SK-N-DZ (cell line): ENCODE data around the gene TRAPPC2. TPM values are rescaled to one million over a fixed set of nuclear protein-coding genes. Genes with fewer than 3 reads are reported as not detected.
A peak's percentile ranks its signal among the peaks of the same experiment; 100 is the strongest.

ENCODE experiments used
- DNase-seq: peaks from one replicate; pipeline ENCODE4 v3.0.0-alpha.2; 2015; ENCODE audit warnings: low spot score
- polyA plus RNA-seq, 2 experiments: library from polyadenylated mRNA; depleted of rRNA; stranded (reverse); fragments of >200 nt; gene quantifications; 2 replicates each; pipeline ENCODE4 v1.2.3, GENCODE V29; 2014

TRAPPC2 gene
- polyA plus RNA-seq (2014; cell fraction: cytosol; rRNA removed): 43.3 and 48.5 TPM in 2 replicates
- 25.8 and 33.4 TPM in 2 replicates for polyA plus RNA-seq (2014; cell fraction: nucleus; rRNA removed)

- DNase-seq: peak; percentile 94
Observed at GRCh38 chrX:13734278-13735172, at the start of gene TRAPPC2, which contains the start of gene OFD1. TSS of gene TRAPPC2 (minus strand) at chrX:13734620. CDS start at chrX:13719963, 14,657 bp downstream. TSS of gene OFD1 (plus strand) at chrX:13734748. CDS start at chrX:13735072, 324 bp downstream.

GRCh38 chrX:13780868-13781427 is 46.5 kb upstream of the TRAPPC2 start:
- no peak for DNase-seq

DNA sequence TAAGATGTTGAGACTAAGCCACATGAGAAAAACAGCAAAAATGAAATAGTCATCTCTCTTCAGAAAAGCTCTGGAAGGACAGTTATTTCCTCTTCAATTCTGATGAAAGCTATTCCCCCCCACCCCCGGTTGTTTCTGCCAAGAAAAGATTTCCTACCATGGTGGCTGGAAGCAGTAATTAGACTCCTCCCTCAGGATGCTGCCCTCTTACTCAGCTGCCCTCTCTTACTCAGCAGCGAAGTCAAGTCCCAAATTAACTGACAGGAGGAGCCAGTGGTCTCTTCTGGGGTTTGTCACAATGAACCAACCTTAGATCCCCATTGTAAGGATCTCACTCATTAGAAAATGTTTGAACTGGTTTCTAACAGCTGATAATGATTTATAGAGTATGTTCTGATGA is 44.5 kb upstream of the TRAPPC2 start:
- no peak for DNase-seq

GRCh38 chrX:13776387-13776786 is 42.0 kb upstream of the TRAPPC2 start:
- no peak for DNase-seq

- DNase-seq: no peak
Observed at GRCh38 chrX:13775837-13776236, 41.4 kb upstream of the TRAPPC2 start.

- DNase-seq: no peak
Observed at GRCh38 chrX:13774696-13775095, 40.3 kb upstream of the TRAPPC2 start.

DNA sequence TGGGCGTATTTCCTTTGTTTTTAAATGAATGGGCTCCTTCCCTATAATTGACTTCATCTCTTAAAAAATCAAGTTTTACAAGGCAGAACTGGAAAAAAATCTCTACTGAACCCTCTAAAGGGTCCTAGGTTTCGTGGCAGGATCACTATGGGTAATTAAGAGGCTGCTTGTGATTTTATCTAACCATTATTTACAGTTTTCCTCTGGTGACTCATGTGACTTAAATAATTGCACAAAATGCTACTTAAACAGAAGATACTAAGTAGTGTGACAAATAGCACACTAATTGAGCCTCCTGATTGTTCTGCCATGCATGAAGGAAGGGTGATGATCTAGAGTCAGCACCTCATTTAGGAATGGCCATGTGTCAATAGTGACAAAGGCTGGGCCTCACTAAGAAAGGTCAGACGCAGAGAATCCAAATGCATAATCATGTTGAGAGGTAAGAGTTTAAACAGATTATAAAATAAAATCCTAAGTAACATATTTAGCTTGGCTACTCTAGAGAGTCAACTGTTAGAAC is 35.7 kb upstream of the TRAPPC2 start:
- DNase-seq: no peak

DNA sequence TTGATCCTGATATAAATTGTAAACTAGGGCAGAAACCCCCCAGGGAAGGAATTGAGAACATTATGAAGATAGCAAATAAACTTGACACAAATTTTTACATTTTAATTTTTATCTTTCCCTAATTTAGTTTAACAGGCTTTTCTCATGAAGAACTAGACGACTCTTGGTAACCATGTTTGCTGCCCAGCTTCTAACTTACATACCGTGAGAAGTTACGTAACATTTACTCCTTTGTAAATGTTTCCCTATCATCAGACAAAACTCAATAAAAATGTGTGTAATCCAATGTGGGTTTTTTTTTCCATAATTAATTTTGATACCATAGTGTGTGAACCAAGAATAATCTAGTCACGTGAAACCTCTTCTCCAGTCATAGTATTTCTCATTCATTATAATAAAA is 34.5 kb upstream of the TRAPPC2 start:
- DNase-seq: no peak

- DNase-seq: peak; percentile 24
Observed at GRCh38 chrX:13764765-13765164, 30.3 kb upstream of the TRAPPC2 start.

- DNase-seq: no peak
Observed at GRCh38 chrX:13764281-13764680, 29.9 kb upstream of the TRAPPC2 start.

GRCh38 chrX:13763489-13763888 is 29.1 kb upstream of the TRAPPC2 start:
- DNase-seq: no peak

- DNase-seq: no peak
Observed at GRCh38 chrX:13761606-13762414, 27.4 kb upstream of the TRAPPC2 start.

- DNase-seq: no peak
Observed at GRCh38 chrX:13760426-13760825, 26.0 kb upstream of the TRAPPC2 start.

- no peak for DNase-seq
Observed at GRCh38 chrX:13759152-13759718, 24.8 kb upstream of the TRAPPC2 start.

- no peak for DNase-seq
Observed at GRCh38 chrX:13756381-13756780, 22.0 kb upstream of the TRAPPC2 start.

DNA sequence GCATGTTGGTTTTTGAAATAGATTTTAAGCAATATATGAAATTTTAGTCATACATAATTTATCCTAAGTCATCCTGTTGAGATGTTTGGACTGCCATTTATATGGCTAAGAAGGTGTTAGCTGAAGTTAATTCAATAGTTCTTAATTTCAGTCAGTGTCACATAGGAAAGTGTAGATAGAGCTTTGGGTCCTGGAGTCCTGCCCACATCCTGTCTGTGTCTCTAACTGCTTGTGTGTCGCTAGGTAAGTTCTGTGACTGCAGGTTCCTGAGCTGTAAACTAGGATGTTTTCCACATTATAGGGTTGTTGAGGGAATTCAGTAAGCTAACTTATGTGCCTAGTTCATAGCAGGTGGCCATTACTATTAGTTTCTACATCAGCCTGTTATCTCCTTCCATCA is 20.8 kb upstream of the TRAPPC2 start:
- no peak for DNase-seq

GRCh38 chrX:13754765-13755164 is 20.3 kb upstream of the TRAPPC2 start:
- DNase-seq: no peak

DNA sequence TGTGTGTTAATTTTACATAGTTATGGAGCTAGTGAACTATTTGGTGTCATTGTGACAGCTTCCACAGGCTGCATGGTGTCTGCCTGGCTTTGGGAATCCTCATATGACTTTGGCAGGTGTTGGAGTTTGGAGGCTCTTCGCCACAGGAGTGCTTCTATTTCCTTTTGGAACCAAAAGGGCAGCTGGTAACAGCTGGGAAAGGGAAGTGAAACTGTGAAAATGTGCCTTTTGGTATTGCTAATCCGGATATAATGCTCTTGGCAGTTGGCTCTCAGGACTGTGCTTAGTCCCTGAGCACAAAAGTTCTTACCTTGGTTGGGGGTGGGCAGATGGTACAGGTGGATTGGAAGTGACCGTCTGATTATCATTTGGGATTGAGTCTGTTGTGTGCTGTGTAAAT is 18.2 kb upstream of the TRAPPC2 start:
- DNase-seq: no peak

GRCh38 chrX:13752141-13752540 is 17.7 kb upstream of the TRAPPC2 start:
- no peak for DNase-seq

DNA sequence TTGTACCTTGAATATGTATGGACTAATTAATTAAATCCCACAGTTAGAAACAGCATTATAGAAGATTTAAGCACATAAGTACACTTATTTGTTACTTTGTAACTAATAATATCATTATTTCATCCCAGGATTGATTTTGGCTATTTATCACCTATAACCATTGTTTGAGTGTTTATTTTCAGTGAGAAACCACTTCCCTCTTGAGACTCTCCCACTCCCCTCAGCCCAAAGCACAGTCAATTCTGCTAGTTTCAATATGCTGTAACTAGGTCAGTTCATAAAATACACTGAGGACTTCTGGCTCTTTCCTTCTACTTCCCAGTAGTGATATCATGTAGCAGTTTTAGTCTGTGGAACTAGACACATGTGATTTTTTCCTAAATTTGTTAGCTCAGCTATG is 16.4 kb upstream of the TRAPPC2 start:
- DNase-seq: no peak

DNA sequence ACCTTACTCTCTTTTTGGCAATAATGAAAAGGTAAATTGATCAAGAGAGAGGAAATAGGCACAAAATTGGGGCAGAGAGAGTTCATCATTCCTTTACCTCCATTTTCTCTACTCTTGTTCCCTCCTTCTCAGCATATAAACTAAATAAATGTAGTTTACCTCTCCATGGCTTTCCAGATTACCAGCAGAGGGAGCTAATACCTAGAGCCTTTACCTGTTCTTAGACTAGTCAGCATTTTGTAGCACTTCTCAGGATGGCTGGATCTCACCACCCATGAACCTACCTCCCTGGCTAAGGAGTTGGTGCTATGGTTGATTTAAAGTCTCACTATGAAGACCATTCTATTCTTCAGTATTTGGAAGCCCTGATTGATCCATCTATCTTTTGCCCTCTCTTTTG is 15.8 kb upstream of the TRAPPC2 start:
- peak; percentile 18 for DNase-seq
